Measurements from ENCODE around the gene NOL6.

- TF ChIP-seq CTCF (IDR thresholded peaks at IDR 0.05 in 4 of 5, conservative IDR thresholded peaks at IDR 0.05 in 1 of 5) (no peak), POLR2A (IDR thresholded peaks at IDR 0.05) (no peak)
These were observed 33.1 kb upstream of the NOL6 start for GRCh38 chr9:33506626-33507370.
